Measurements from ENCODE around the gene TPBG.
"Not testable (repeated sequence)": the region's sequence is repeated elsewhere in the genome, so short reads cannot be mapped to it uniquely, and the experiment has no call there.

The TPBG gene

GRCh38 chr6:82380566-82381185, 17.1 kb downstream of the TPBG start:
- no peak for DNase-seq

- DNase-seq: no peak
Measured at GRCh38 chr6:82381278-82381677, 17.7 kb downstream of the TPBG start.

GRCh38 chr6:82385102-82385501, 21.5 kb downstream of the TPBG start:
- DNase-seq: no peak

GRCh38 chr6:82385546-82385945, 21.9 kb downstream of the TPBG start:
- no peak for DNase-seq

GRCh38 chr6:82385961-82386360, 22.3 kb downstream of the TPBG start:
- no peak for DNase-seq

GRCh38 chr6:82394770-82395169, 31.2 kb downstream of the TPBG start:
- not testable (repeated sequence) for DNase-seq

- DNase-seq: no peak
Measured at GRCh38 chr6:82396964-82397751, 33.5 kb downstream of the TPBG start.

- no peak for DNase-seq
Measured at GRCh38 chr6:82397962-82398692, 34.5 kb downstream of the TPBG start.

- no peak for DNase-seq
Measured at GRCh38 chr6:82408952-82409431, 45.4 kb downstream of the TPBG start.

GRCh38 chr6:82410151-82410648, 46.6 kb downstream of the TPBG start:
- DNase-seq: no peak

GRCh38 chr6:82413868-82414267, 50.3 kb downstream of the TPBG start:
- DNase-seq: no peak

- no peak for DNase-seq
Measured at GRCh38 chr6:82415820-82416219, 52.2 kb downstream of the TPBG start.

- DNase-seq: no peak
Measured at GRCh38 chr6:82416346-82416745, 52.7 kb downstream of the TPBG start.

All from GF-D8 (cell line).